Measurements from ENCODE around the gene MEGF6. TPM values are rescaled to one million over a fixed set of nuclear protein-coding genes. Genes with fewer than 3 reads are reported as not detected.

Gene MEGF6
- total RNA-seq, 1 experiment from 2014 or later = 14.3 TPM

DNA sequence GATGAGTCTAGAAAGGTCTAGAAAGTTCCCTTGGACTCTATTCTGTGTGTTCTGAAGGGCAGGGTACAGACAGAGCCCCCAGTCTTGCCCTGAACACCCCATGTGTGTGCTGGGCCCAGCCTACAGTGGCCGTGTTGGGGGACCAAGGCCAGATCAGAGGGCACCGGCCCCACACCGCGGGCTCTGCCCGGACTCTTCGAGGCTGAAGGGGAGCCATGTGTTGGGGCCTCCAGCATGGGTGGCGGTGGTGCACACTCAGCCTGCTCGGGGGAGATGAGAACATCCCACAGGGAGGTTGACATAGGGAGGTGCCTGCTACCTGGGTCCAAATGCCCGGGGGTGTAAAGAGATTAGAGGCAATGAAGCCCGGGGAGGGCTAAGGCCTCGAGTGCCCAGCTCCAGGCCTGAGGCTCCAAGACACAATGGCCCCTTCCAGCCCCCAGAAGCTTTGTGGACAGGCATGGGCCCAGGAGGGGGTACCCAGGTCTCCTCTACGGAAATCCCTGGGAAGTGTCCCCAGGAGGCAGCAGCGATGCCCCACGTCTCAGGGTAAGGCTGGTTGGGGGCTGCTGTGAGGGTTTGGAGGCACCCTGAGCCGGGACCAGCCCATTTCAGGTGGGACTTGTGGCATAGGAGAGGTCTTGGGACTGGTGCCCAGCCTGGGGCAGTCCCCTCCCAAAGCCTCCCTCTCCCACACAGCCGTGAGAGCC, 144.8 kb downstream of the MEGF6 start:
- Mint-ChIP-seq H3K27ac (ENCODE audit: low read depth, unreplicated experiment) (no peak overlapping the region), H3K4me3 (ENCODE audit: unreplicated experiment) (no peak overlapping the region), H3K9me3 (ENCODE audit: unreplicated experiment) (no peaks in the 10 kb centered on the region), H3K4me1 (ENCODE audit: insufficient read depth, unreplicated experiment) (peaks cover 10% of the 10 kb centered on the region), H3K27me3 (ENCODE audit: insufficient read depth, unreplicated experiment) (no peaks in the 10 kb centered on the region), H3K36me3 (ENCODE audit: insufficient read depth, unreplicated experiment) (no peaks in the 10 kb centered on the region)
- no TSS peak for BruUV-seq (replicated peaks)
- ChIA-PET POLR2A (interaction anchor here (1.5 kb wide), 1 partner anchor 14 kb away, joined by 4 read pairs; no protein-coding TSS in a partner anchor), CTCF (interaction anchor here (0.7 to 1.8 kb wide), 2 partner anchors 13 to 18 kb away, joined by 3 to 5 read pairs; no protein-coding TSS in a partner anchor)
- TF ChIP-seq, protein P1, sequence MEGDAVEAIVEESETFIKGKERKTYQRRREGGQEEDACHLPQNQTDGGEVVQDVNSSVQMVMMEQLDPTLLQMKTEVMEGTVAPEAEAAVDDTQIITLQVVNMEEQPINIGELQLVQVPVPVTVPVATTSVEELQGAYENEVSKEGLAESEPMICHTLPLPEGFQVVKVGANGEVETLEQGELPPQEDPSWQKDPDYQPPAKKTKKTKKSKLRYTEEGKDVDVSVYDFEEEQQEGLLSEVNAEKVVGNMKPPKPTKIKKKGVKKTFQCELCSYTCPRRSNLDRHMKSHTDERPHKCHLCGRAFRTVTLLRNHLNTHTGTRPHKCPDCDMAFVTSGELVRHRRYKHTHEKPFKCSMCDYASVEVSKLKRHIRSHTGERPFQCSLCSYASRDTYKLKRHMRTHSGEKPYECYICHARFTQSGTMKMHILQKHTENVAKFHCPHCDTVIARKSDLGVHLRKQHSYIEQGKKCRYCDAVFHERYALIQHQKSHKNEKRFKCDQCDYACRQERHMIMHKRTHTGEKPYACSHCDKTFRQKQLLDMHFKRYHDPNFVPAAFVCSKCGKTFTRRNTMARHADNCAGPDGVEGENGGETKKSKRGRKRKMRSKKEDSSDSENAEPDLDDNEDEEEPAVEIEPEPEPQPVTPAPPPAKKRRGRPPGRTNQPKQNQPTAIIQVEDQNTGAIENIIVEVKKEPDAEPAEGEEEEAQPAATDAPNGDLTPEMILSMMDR (IDR thresholded peaks at IDR 0.05; ENCODE audit: unreplicated experiment) = no peak
- intact Hi-C loops (cut with micrococcal nuclease) = no loop called here
- DNase-seq (ENCODE audit: unreplicated experiment) = no peak

DNA sequence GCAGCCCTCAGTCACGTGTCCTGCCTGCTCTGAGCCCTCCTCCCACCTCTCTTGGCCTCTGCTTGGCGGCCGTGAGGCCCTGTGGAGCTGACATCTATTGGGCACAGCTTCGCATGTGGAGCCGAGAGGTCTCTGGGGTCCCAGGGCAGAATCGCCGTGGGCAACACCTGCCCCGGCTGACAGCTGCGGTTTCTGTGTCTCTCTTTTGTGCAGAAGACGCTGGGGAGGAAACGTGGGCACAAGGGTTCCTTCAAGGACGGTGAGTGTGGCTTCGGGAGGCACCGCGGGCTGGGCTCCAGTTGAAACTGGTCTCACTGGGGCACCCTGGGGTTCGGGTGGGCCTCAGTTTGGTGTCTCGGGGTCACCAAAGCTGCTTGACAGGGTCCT, 145.4 kb downstream of the MEGF6 start:
- no TSS peak for BruUV-seq (replicated peaks)
- Mint-ChIP-seq H3K4me1 (ENCODE audit: insufficient read depth, unreplicated experiment) (peaks cover 9% of the 10 kb centered on the region), H3K27ac (ENCODE audit: low read depth, unreplicated experiment) (no peak overlapping the region), H3K36me3 (ENCODE audit: insufficient read depth, unreplicated experiment) (no peaks in the 10 kb centered on the region), H3K4me3 (ENCODE audit: unreplicated experiment) (no peak overlapping the region), H3K9me3 (ENCODE audit: unreplicated experiment) (no peaks in the 10 kb centered on the region), H3K27me3 (ENCODE audit: insufficient read depth, unreplicated experiment) (no peaks in the 10 kb centered on the region)
- intact Hi-C loops (cut with micrococcal nuclease) = no loop called here
- POLR2A ChIA-PET = interaction anchor here (1.5 kb wide), 1 partner anchor 13 kb away, joined by 4 read pairs; no protein-coding TSS in a partner anchor
- CTCF ChIA-PET = interaction anchor here (1.8 kb wide), 1 partner anchor 13 kb away, joined by 5 read pairs; no protein-coding TSS in a partner anchor
- DNase-seq (ENCODE audit: unreplicated experiment) = no peak
- TF ChIP-seq, protein P1 (IDR thresholded peaks at IDR 0.05; ENCODE audit: unreplicated experiment) = no peak

DNA sequence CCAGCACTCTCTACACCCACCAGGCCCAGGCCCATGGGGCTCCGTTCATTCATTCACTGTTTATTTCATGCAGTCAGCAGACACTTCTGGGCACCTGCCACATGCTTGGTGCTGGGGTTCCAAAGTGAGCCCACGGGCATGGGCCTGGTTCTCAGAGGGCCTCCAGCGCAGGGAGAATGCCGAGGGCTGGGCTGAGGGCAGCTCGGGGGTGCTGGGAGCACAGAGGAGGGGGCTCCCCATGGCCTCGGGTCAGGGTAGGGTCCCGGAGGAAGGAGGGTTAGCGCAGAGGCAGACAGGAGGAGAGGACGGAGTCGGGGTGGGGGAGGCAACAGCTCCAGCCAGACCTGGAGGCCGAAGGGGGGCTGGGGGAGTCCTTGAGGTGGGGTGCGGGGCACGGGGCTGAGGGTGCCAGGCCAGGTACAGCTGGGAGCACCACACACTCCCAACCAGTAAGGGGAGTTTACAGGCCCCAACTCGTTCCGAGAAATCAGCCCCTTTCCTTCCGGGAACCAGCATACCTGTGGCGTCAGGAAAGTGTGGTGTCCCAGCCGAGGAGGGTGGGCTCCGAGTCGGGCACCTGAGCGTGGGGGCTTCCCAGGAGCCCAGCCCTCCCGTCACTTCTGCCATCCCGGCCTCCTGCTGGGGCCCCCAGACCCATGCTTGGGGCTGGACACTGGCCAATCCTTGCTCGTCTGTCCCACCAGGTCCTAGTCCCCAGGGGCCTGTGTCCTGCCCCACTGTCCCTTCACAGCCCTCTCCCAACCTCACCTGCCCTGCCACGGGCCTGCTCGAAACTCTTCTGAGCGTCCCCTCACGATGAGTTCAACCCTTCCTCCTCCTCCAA, 146.0 kb downstream of the MEGF6 start:
- DNase-seq (ENCODE audit: unreplicated experiment) = no peak
- Mint-ChIP-seq H3K27ac (ENCODE audit: low read depth, unreplicated experiment) (no peak overlapping the region), H3K27me3 (ENCODE audit: insufficient read depth, unreplicated experiment) (no peaks in the 10 kb centered on the region), H3K4me1 (ENCODE audit: insufficient read depth, unreplicated experiment) (peaks cover 3% of the 10 kb centered on the region), H3K36me3 (ENCODE audit: insufficient read depth, unreplicated experiment) (no peaks in the 10 kb centered on the region), H3K9me3 (ENCODE audit: unreplicated experiment) (no peaks in the 10 kb centered on the region), H3K4me3 (ENCODE audit: unreplicated experiment) (no peak overlapping the region)
- ChIA-PET CTCF (interaction anchor here (1.8 kb wide), 1 partner anchor 12 kb away, joined by 5 read pairs; no protein-coding TSS in a partner anchor), POLR2A (no interaction called here)
- intact Hi-C loops (cut with micrococcal nuclease) = no loop called here
- TF ChIP-seq, protein P1 (IDR thresholded peaks at IDR 0.05; ENCODE audit: unreplicated experiment) = no peak
- BruUV-seq (replicated peaks) = no TSS peak

DNA sequence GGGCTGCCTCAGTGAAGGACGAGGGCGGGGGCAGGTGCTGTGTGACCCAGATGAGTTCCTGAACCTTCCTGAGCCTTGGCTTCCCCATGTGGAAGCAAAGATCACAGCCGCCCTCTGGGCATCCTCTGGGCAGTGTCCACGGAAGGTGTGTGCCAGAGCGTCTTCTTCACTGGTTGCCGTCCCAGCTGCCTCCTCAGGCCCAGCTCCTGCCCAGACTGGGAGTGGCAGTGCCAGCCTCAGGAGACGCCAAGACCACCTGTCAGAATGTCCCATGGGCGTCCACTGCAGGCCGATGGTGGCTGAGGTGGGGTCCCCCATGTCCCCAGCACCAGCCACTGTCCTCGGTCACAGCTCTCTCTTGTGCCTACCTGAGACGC, 146.7 kb downstream of the MEGF6 start:
- no peaks in the 10 kb centered on the region for H3K36me3 Mint-ChIP-seq (ENCODE audit: insufficient read depth, unreplicated experiment)
- no peak for DNase-seq (ENCODE audit: unreplicated experiment)
- intact Hi-C loops (cut with micrococcal nuclease) = no loop called here
- ChIA-PET CTCF (interaction anchor here (0.5 to 2.3 kb wide), 3 partner anchors 11 to 162 kb away, joined by 4 to 11 read pairs (median 9); no protein-coding TSS in a partner anchor), POLR2A (no interaction called here)
- no peaks in the 10 kb centered on the region for H3K9me3 Mint-ChIP-seq (ENCODE audit: unreplicated experiment)
- H3K4me1 Mint-ChIP-seq (ENCODE audit: insufficient read depth, unreplicated experiment) = no peaks in the 10 kb centered on the region
- no peak overlapping the region for H3K4me3 Mint-ChIP-seq (ENCODE audit: unreplicated experiment)
- TF ChIP-seq, protein P1 (IDR thresholded peaks at IDR 0.05; ENCODE audit: unreplicated experiment) = no peak
- no peaks in the 10 kb centered on the region for H3K27me3 Mint-ChIP-seq (ENCODE audit: insufficient read depth, unreplicated experiment)
- BruUV-seq (replicated peaks) = no TSS peak
- no peak overlapping the region for H3K27ac Mint-ChIP-seq (ENCODE audit: low read depth, unreplicated experiment)

All from MCF 10A (cell line).